ENCODE results near the gene ANKRD6. TPM values are rescaled to one million over a fixed set of nuclear protein-coding genes. Genes with fewer than 3 reads are reported as not detected.

Gene ANKRD6
- total RNA-seq, 1 experiment from 2014 or later, result 5.6 TPM

GRCh38 chr6:89489078-89489477 lies 56.1 kb downstream of the ANKRD6 start:
- Histone ChIP-seq H2BK120ac (ENCODE audit: low read depth, low read length, poor library complexity, severe bottlenecking) (no peak overlapping the region), H4K8ac (replicated peaks; ENCODE audit: insufficient read length, low read depth, low read length) (no peak overlapping the region), H2BK15ac (ENCODE audit: low read depth, low read length) (no peak overlapping the region), H3K79me2 (ENCODE audit: insufficient read depth, low read length) (no peaks in the 10 kb centered on the region), H2BK5ac (ENCODE audit: insufficient read length, low read length) (no peak overlapping the region), H3K9ac (ENCODE audit: extremely low read depth, insufficient read length, low read length) (no peak overlapping the region), H3K27me3 (ENCODE audit: insufficient read depth, low read length) (no peaks in the 10 kb centered on the region), H3K27ac (ENCODE audit: insufficient read length, low read depth, low read length) (no peak overlapping the region), H4K91ac (ENCODE audit: insufficient read length, low read depth, low read length) (no peak overlapping the region), H4K5ac (ENCODE audit: insufficient read length, low read depth, low read length) (no peak overlapping the region), H3K4me1 (ENCODE audit: insufficient read depth, low read length) (no peaks in the 10 kb centered on the region; the same call in 1 of the 2 replicates), H3K14ac (ENCODE audit: insufficient read depth, low read length) (no peak overlapping the region), H3K56ac (ENCODE audit: insufficient read length, low read depth, low read length) (no peak overlapping the region), H4K20me1 (ENCODE audit: control insufficient read depth, insufficient read depth, insufficient read length) (no peaks in the 10 kb centered on the region), H2AFZ (ENCODE audit: low read length) (no peak overlapping the region), H3K23ac (ENCODE audit: insufficient read length, low read depth, low read length) (no peak overlapping the region), H3K4me2 (ENCODE audit: insufficient read depth, insufficient read length, low read length) (no peak overlapping the region), H2BK20ac (ENCODE audit: low read depth, low read length, poor library complexity, severe bottlenecking) (no peak overlapping the region), H3K23me2 (ENCODE audit: insufficient read length, low read depth, low read length, poor library complexity, severe bottlenecking) (no peaks in the 10 kb centered on the region), H2AK5ac (ENCODE audit: insufficient read length, low read length) (no peak overlapping the region), H3K4ac (ENCODE audit: low read depth, low read length) (no peak overlapping the region), H3K18ac (ENCODE audit: insufficient read length, low read depth, low read length) (no peak overlapping the region), H3K79me1 (ENCODE audit: insufficient read depth, low read depth, low read length, poor library complexity, severe bottlenecking) (no peaks in the 10 kb centered on the region), H3K9me3 (ENCODE audit: control insufficient read depth, low read depth, low read length) (no peaks in the 10 kb centered on the region), H2BK12ac (ENCODE audit: insufficient read length, low read depth, low read length) (no peak overlapping the region), H3T11ph (ENCODE audit: low read length) (no peak overlapping the region)
- Mint-ChIP-seq H3K27me3 (ENCODE audit: low read depth) (no peaks in the 10 kb centered on the region; the same call in 1 of the 2 replicates), H3K4me1 (peaks cover 33 to 54% of the 10 kb centered on the region in 2 experiments), H3K27ac (no peak overlapping the region), H3K9me3 (no peaks in the 10 kb centered on the region), H3K4me3 (no peak overlapping the region), H3K36me3 (ENCODE audit: insufficient read depth in 1 of 3, low read depth in 3 of 3) (no peaks in the 10 kb centered on the region)
- no CpG with 5 or more reads among the region's 3 CpGs for WGBS (ENCODE audit: extremely low coverage, insufficient read length, low lambda C conversion rate)
- DNase-seq, result no peak
- TF ChIP-seq CTCF (conservative IDR thresholded peaks at IDR 0.05), result no peak
